OCI-LY1 (cell line): ENCODE results near the gene AR.

Source experiments
- H2AFZ ChIP-seq: fragments of 200-600 bp; sonication (generic), shearing (Covaris generic); 2 replicates; pipeline ENCODE4 v1.6.0; 2014; ENCODE audit warnings: antibody characterized with exemption, mild to moderate bottlenecking, low read length
- H3F3A ChIP-seq: fragments of 200-600 bp; sonication (generic), shearing (Covaris generic); 2 replicates; pipeline ENCODE4 v1.6.0; 2014; ENCODE audit warnings: mild to moderate bottlenecking, antibody characterized with exemption, low read length, moderate library complexity; ENCODE audit not compliant: insufficient read depth
- H3K27ac ChIP-seq: fragments of 200-600 bp; sonication (generic); 2 replicates; pipeline ENCODE4 v1.5.1; 2014; ENCODE audit warnings: low read length, mixed run types, mild to moderate bottlenecking, low read depth; ENCODE audit not compliant: poor library complexity, severe bottlenecking
- H3K27me3 ChIP-seq: fragments of 200-600 bp; sonication (generic); 2 replicates; pipeline ENCODE4 v1.6.0; 2014; ENCODE audit warnings: antibody characterized with exemption, mild to moderate bottlenecking, low read length, moderate library complexity; ENCODE audit not compliant: insufficient read depth
- H3K36me3 ChIP-seq: fragments of 200-600 bp; sonication (generic); 2 replicates; pipeline ENCODE4 v1.6.1; 2014; ENCODE audit warnings: mild to moderate bottlenecking, antibody characterized with exemption, low read length, moderate library complexity, mixed read lengths; ENCODE audit not compliant: insufficient read depth
- H3K4me1 ChIP-seq: fragments of 200-600 bp; sonication (generic); 2 replicates; pipeline ENCODE4 v1.5.1; 2014; ENCODE audit warnings: mild to moderate bottlenecking, low read length, moderate library complexity; ENCODE audit not compliant: insufficient read depth, severe bottlenecking
- H3K4me2 ChIP-seq: fragments of 200-600 bp; sonication (generic), shearing (Covaris generic); 2 replicates; pipeline ENCODE4 v1.6.1; 2014; ENCODE audit warnings: low read length
- H3K4me3 ChIP-seq: fragments of 200-600 bp; sonication (generic); 2 replicates; pipeline ENCODE4 v1.5.1; 2014; ENCODE audit warnings: low read length, low read depth, mild to moderate bottlenecking, mixed read lengths; ENCODE audit not compliant: poor library complexity, severe bottlenecking
- H3K79me2 ChIP-seq: fragments of 200-600 bp; shearing (Covaris generic); 2 replicates; pipeline ENCODE4 v1.6.1; 2016; ENCODE audit warnings: mixed run types, low read length, mixed read lengths; ENCODE audit not compliant: insufficient read depth
- H3K9ac ChIP-seq: fragments of 200-600 bp; sonication (generic), shearing (Covaris generic); 2 replicates; pipeline ENCODE4 v1.6.1; 2014; ENCODE audit warnings: mild to moderate bottlenecking, low read length, mixed read lengths
- H3K9me2 ChIP-seq: fragments of 200-600 bp; sonication (generic), shearing (Covaris generic); 2 replicates; pipeline ENCODE4 v1.6.1; 2014; ENCODE audit warnings: low read depth, mild to moderate bottlenecking, low read length, mixed read lengths
- H3K9me3 ChIP-seq: fragments of 200-600 bp; shearing (Covaris generic); 2 replicates; pipeline ENCODE4 v1.6.1; 2014; ENCODE audit warnings: low read length, mixed read lengths
- H4K20me1 ChIP-seq: fragments of 200-600 bp; sonication (generic), shearing (Covaris generic); 2 replicates; pipeline ENCODE4 v1.6.0; 2016; ENCODE audit warnings: mild to moderate bottlenecking, low read length; ENCODE audit not compliant: insufficient read depth
- EZH2 ChIP-seq: fragments of 200-600 bp; sonication (generic), shearing (Covaris generic); IDR thresholded peaks from 2 replicates; pipeline ENCODE4 v1.8.0; 2017; ENCODE audit warnings: borderline replicate concordance, mixed run types, mild to moderate bottlenecking, antibody characterized with exemption, low read length, moderate library complexity, mixed read lengths
- TF ChIP-seq, protein P1 (sequence below): fragments of 200-600 bp; sonication (generic), shearing (Covaris generic); IDR thresholded peaks from 2 replicates; pipeline ENCODE4 v1.5.1; 2017; ENCODE audit warnings: mild to moderate bottlenecking, antibody characterized with exemption, low read length, moderate library complexity, mixed read lengths

The AR gene

DNA sequence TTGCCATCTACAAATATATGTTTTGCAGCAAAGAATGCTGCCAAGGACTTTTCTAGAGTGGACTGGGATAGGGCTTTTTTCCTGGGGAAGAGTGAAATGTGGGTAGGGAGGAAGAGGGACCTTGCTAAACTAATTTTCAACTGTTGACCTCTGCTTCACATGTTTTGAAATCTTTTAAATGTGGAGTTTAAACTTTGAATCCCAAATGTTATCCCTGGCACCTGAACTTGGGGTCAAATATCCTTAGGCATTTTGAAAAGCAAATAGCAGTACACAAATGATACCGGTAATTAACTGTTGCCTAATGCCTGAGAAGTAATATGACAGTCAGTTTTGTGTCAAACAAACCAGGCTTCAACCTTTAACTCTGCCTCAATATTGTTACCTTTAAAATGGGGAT is 7.3 kb upstream of the AR start:
- H3K9me2 ChIP-seq, result no peaks in the 10 kb centered on the region
- H4K20me1 ChIP-seq, result no peaks in the 10 kb centered on the region
- H3K9ac ChIP-seq, result no peak overlapping the region
- TF ChIP-seq, protein P1, sequence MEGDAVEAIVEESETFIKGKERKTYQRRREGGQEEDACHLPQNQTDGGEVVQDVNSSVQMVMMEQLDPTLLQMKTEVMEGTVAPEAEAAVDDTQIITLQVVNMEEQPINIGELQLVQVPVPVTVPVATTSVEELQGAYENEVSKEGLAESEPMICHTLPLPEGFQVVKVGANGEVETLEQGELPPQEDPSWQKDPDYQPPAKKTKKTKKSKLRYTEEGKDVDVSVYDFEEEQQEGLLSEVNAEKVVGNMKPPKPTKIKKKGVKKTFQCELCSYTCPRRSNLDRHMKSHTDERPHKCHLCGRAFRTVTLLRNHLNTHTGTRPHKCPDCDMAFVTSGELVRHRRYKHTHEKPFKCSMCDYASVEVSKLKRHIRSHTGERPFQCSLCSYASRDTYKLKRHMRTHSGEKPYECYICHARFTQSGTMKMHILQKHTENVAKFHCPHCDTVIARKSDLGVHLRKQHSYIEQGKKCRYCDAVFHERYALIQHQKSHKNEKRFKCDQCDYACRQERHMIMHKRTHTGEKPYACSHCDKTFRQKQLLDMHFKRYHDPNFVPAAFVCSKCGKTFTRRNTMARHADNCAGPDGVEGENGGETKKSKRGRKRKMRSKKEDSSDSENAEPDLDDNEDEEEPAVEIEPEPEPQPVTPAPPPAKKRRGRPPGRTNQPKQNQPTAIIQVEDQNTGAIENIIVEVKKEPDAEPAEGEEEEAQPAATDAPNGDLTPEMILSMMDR, result no peak
- no peak for TF ChIP-seq EZH2
- no peaks in the 10 kb centered on the region for H3K79me2 ChIP-seq
- no peak overlapping the region for H3K27ac ChIP-seq
- no peaks in the 10 kb centered on the region for H3F3A ChIP-seq
- no peaks in the 10 kb centered on the region for H3K9me3 ChIP-seq
- no peak overlapping the region for H3K4me2 ChIP-seq
- H3K36me3 ChIP-seq, result no peaks in the 10 kb centered on the region
- H3K4me1 ChIP-seq, result no peaks in the 10 kb centered on the region
- no peak overlapping the region for H2AFZ ChIP-seq
- H3K27me3 ChIP-seq, result no peaks in the 10 kb centered on the region
- H3K4me3 ChIP-seq, result no peak overlapping the region

DNA sequence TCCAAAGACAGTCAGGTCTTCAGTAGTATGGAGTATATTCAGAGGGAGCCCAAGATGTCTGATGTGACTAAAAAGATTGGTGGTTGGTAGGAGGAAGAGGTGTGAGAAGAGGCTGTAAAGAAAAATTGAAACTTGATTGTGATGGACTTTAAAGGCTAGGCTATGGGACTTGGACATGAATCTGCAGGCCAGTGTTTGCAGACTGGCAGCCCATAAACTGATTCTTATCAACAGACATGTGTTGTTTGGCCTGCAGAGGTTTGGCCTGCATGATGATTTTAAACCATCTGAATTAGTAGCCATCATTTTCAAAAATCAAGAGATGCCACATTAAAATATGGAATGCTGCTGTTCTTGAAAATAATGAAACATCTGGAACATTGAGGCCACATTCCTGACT is 5.4 kb upstream of the AR start:
- Histone ChIP-seq H4K20me1 (no peaks in the 10 kb centered on the region), H3F3A (no peaks in the 10 kb centered on the region), H3K4me3 (no peak overlapping the region), H3K9me3 (no peaks in the 10 kb centered on the region), H3K4me1 (no peaks in the 10 kb centered on the region), H3K9ac (no peak overlapping the region), H3K27ac (no peak overlapping the region), H3K79me2 (no peaks in the 10 kb centered on the region), H2AFZ (no peak overlapping the region), H3K36me3 (no peaks in the 10 kb centered on the region), H3K27me3 (no peaks in the 10 kb centered on the region), H3K4me2 (no peak overlapping the region), H3K9me2 (no peaks in the 10 kb centered on the region)
- no peak for TF ChIP-seq EZH2
- TF ChIP-seq, protein P1, result no peak

DNA sequence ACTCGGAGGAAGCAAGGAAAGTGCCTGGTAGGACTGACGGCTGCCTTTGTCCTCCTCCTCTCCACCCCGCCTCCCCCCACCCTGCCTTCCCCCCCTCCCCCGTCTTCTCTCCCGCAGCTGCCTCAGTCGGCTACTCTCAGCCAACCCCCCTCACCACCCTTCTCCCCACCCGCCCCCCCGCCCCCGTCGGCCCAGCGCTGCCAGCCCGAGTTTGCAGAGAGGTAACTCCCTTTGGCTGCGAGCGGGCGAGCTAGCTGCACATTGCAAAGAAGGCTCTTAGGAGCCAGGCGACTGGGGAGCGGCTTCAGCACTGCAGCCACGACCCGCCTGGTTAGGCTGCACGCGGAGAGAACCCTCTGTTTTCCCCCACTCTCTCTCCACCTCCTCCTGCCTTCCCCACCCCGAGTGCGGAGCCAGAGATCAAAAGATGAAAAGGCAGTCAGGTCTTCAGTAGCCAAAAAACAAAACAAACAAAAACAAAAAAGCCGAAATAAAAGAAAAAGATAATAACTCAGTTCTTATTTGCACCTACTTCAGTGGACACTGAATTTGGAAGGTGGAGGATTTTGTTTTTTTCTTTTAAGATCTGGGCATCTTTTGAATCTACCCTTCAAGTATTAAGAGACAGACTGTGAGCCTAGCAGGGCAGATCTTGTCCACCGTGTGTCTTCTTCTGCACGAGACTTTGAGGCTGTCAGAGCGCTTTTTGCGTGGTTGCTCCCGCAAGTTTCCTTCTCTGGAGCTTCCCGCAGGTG is 637 bp downstream of the AR start:
- Histone ChIP-seq H3K79me2 (no peaks in the 10 kb centered on the region), H2AFZ (no peak overlapping the region), H3K4me3 (no peak overlapping the region), H3K9me3 (no peaks in the 10 kb centered on the region), H4K20me1 (no peaks in the 10 kb centered on the region), H3K27ac (no peak overlapping the region), H3F3A (no peaks in the 10 kb centered on the region), H3K36me3 (no peaks in the 10 kb centered on the region), H3K4me1 (no peaks in the 10 kb centered on the region), H3K27me3 (no peaks in the 10 kb centered on the region), H3K9ac (no peak overlapping the region), H3K9me2 (no peaks in the 10 kb centered on the region), H3K4me2 (no peak overlapping the region)
- TF ChIP-seq, protein P1, result no peak
- TF ChIP-seq EZH2, result no peak
